CD4-positive, alpha-beta T cell (primary cell): ENCODE results near the gene ADK. TPM values are rescaled to one million over a fixed set of nuclear protein-coding genes. Genes with fewer than 3 reads are reported as not detected.

Source experiments
- ATAC-seq: fragments of 200-7000 bp; cut with Tn5 transposase; one replicate; pipeline ENCODE4 v1.10.0; 2022; ENCODE audit warnings: mild to moderate bottlenecking; ENCODE audit not compliant: poor library complexity
- CTCF ChIA-PET: fragments of 350-600 bp; sonication (Branson Sonifier 250); formaldehyde crosslinking; loops from one replicate; lab custom pipeline; 2021; ENCODE audit warnings: antibody characterized with exemption, inconsistent platforms; lab: Charles Lee
- POLR2A ChIA-PET: fragments of 350-600 bp; sonication (Branson Sonifier 250); formaldehyde crosslinking; loops from one replicate; lab custom pipeline; 2021; ENCODE audit warnings: antibody characterized with exemption, inconsistent platforms; lab: Charles Lee
- DNase-seq, 14 experiments: peaks; one replicate each; pipeline ENCODE4 v3.0.0-alpha.2; 2013 to 2020; ENCODE audit warnings: mixed read lengths in 2 of 14
- H3K27ac ChIP-seq, 2 donors: one replicate each; pipeline versions ENCODE4 v1.5.1 to v1.7.0; 2013; ENCODE audit warnings: low read length in 2 of 2, low read depth in 1 of 2, mild to moderate bottlenecking in 1 of 2
- H3K27me3 ChIP-seq, 2 experiments: 1 replicate in 1 of 2; 2 replicates in 1 of 2; pipeline versions ENCODE4 v1.6.1 to v1.7.0; 2013; ENCODE audit warnings: low read length in 2 of 2, control low read depth in 1 of 2, mild to moderate bottlenecking in 1 of 2, moderate library complexity in 1 of 2; ENCODE audit not compliant: insufficient read depth in 2 of 2, control insufficient read depth in 1 of 2
- H3K36me3 ChIP-seq: one replicate; pipeline ENCODE4 v1.6.1; 2013; ENCODE audit warnings: low read length, control low read depth; ENCODE audit not compliant: insufficient read depth
- H3K4me1 ChIP-seq: one replicate; pipeline ENCODE4 v1.6.1; 2013; ENCODE audit warnings: low read length, control low read depth; ENCODE audit not compliant: insufficient read depth
- H3K4me3 ChIP-seq: one replicate; pipeline ENCODE4 v1.5.1; 2013; ENCODE audit warnings: mild to moderate bottlenecking, low read length, moderate library complexity
- H3K9me3 ChIP-seq, 2 experiments: 1 replicate in 1 of 2; 2 replicates in 1 of 2; pipeline versions ENCODE4 v1.6.1 to v1.7.0; 2013; ENCODE audit warnings: low read length in 2 of 2, mild to moderate bottlenecking in 2 of 2, control low read depth in 1 of 2, moderate library complexity in 1 of 2; ENCODE audit not compliant: control insufficient read depth in 1 of 2, insufficient read depth in 1 of 2
- H3K27ac Mint-ChIP-seq: one replicate; pipeline ENCODE4 v1.8.0; 2020; ENCODE audit warnings: mixed read lengths
- H3K27me3 Mint-ChIP-seq: one replicate; pipeline ENCODE4 v1.8.0; 2021; ENCODE audit warnings: mixed read lengths
- H3K36me3 Mint-ChIP-seq: one replicate; pipeline ENCODE4 v1.8.0; 2021; ENCODE audit warnings: low read depth, mixed read lengths
- H3K4me1 Mint-ChIP-seq: one replicate; pipeline ENCODE4 v1.8.0; 2021; ENCODE audit warnings: low read depth, mixed read lengths
- H3K4me3 Mint-ChIP-seq: one replicate; pipeline ENCODE4 v1.8.0; 2020; ENCODE audit warnings: mild to moderate bottlenecking, mixed read lengths
- H3K9me3 Mint-ChIP-seq: one replicate; pipeline ENCODE4 v1.8.0; 2020; ENCODE audit warnings: mixed read lengths
- intact Hi-C, 2 experiments: fragments of 100-400 bp; cut with DNase I in 1 of 2; cut with micrococcal nuclease in 1 of 2; formaldehyde crosslinking; loops; one replicate each; pipeline versions ENCODE4 v1.15.1 to v1.9.0; 2023 to 2025; cut with DNase I, micrococcal nuclease
- total RNA-seq, 174 experiments: library from RNA in 2 of 174; stranded (reverse) in 2 of 174; gene quantifications; one replicate each; pipeline ENCODE4 v1.2.3 and lab custom pipeline; 2021 to 2026
- TF ChIP-seq, protein P1 (sequence below): fragments of 200-600 bp; IDR thresholded peaks from one replicate; pipeline ENCODE4 v1.8.0; 2022; ENCODE audit warnings: antibody characterized with exemption, mild to moderate bottlenecking

ADK gene
- total RNA-seq, 2 experiments from 2014 or later: 15.3 to 17.6 TPM

DNA sequence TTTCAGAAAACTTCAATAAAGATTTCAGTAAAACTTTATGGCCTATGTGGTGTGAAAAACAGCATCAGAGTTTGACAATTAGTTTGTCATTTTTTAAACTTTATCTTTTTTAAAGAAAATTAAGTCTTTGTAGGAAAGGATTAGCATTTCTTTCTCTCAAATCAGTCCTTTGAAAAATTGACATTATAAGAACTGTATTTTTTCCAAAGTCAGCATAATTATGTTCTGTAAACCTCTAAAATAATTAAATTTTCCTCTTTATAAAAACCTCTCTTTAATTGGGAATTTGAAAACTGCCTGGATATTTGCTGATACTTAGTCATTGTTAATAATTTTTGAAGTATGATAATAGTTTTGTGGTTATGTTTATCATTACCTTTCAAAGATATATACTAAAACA is 448.7 kb downstream of the ADK start:
- Histone ChIP-seq H3K9me3 (no peaks in the 10 kb centered on the region), H3K4me3 (no peak overlapping the region), H3K36me3 (no peaks in the 10 kb centered on the region), H3K4me1 (no peaks in the 10 kb centered on the region), H3K27me3 (no peaks in the 10 kb centered on the region), H3K27ac (no peak overlapping the region)
- Mint-ChIP-seq H3K27ac (no peak overlapping the region), H3K27me3 (no peaks in the 10 kb centered on the region), H3K9me3 (peaks cover 2% of the 10 kb centered on the region), H3K36me3 (peaks cover 30% of the 10 kb centered on the region), H3K4me3 (no peak overlapping the region), H3K4me1 (peaks cover 10% of the 10 kb centered on the region)
- ATAC-seq: no peak
- ChIA-PET CTCF (no interaction called here), POLR2A (interaction anchor here (0.8 kb wide), 1 partner anchor 10 kb away, joined by 4 read pairs; no protein-coding TSS in a partner anchor)
- intact Hi-C loops: no loop called here
- TF ChIP-seq, protein P1, sequence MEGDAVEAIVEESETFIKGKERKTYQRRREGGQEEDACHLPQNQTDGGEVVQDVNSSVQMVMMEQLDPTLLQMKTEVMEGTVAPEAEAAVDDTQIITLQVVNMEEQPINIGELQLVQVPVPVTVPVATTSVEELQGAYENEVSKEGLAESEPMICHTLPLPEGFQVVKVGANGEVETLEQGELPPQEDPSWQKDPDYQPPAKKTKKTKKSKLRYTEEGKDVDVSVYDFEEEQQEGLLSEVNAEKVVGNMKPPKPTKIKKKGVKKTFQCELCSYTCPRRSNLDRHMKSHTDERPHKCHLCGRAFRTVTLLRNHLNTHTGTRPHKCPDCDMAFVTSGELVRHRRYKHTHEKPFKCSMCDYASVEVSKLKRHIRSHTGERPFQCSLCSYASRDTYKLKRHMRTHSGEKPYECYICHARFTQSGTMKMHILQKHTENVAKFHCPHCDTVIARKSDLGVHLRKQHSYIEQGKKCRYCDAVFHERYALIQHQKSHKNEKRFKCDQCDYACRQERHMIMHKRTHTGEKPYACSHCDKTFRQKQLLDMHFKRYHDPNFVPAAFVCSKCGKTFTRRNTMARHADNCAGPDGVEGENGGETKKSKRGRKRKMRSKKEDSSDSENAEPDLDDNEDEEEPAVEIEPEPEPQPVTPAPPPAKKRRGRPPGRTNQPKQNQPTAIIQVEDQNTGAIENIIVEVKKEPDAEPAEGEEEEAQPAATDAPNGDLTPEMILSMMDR: no peak
- no peak for DNase-seq

DNA sequence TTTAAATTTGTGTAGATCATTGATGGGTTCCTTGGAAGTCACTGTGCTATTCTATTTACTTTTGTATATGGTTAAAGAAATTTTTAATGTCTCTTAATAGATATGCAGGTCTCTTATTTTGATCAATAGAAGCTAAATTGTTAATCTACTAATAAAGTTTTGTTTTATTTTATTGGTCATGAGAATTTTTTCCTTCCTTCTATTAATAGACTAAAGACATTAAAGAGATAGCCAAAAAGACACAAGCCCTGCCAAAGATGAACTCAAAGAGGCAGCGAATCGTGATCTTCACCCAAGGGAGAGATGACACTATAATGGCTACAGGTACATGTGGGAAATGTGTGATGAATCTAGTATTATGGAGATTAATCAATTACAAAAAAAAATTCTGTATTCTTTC is 449.1 kb downstream of the ADK start:
- no peak overlapping the region for H3K27ac Mint-ChIP-seq
- Histone ChIP-seq H3K9me3 (no peaks in the 10 kb centered on the region), H3K27ac (no peak overlapping the region), H3K4me1 (no peaks in the 10 kb centered on the region), H3K36me3 (no peaks in the 10 kb centered on the region), H3K4me3 (no peak overlapping the region), H3K27me3 (no peaks in the 10 kb centered on the region)
- DNase-seq (no peak), ATAC-seq (no peak)
- H3K4me3 Mint-ChIP-seq: no peak overlapping the region
- H3K36me3 Mint-ChIP-seq: peaks cover 35% of the 10 kb centered on the region
- POLR2A ChIA-PET: no interaction called here
- H3K27me3 Mint-ChIP-seq: no peaks in the 10 kb centered on the region
- TF ChIP-seq, protein P1: no peak
- CTCF ChIA-PET: no interaction called here
- H3K9me3 Mint-ChIP-seq: peaks cover 2% of the 10 kb centered on the region
- H3K4me1 Mint-ChIP-seq: peaks cover 10% of the 10 kb centered on the region
- intact Hi-C loops: no loop called here

DNA sequence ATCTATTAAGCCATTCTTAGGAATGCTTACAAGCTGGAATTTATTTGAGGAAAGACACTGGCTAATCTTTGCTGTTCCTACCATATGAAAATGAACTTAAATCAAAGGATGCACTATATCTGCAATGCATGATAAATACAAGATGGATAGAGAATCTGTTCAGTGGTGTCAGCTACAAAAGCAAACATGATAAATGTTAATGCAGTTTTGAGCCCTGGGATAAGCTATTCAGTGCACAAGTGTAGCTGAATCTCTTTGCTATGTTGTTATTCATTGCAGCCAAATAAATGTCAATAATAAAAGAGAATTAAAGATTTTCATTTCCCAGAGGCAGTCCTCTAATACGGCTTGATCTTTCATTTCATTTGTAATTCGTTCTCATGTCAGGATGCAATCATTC is 451.6 kb downstream of the ADK start:
- Histone ChIP-seq H3K27me3 (no peaks in the 10 kb centered on the region), H3K27ac (no peak overlapping the region), H3K9me3 (no peaks in the 10 kb centered on the region), H3K4me1 (no peaks in the 10 kb centered on the region), H3K36me3 (no peaks in the 10 kb centered on the region), H3K4me3 (no peak overlapping the region)
- Mint-ChIP-seq H3K4me3 (no peak overlapping the region), H3K27ac (no peak overlapping the region), H3K27me3 (no peaks in the 10 kb centered on the region), H3K9me3 (peaks cover 2% of the 10 kb centered on the region), H3K36me3 (peaks cover 37% of the 10 kb centered on the region), H3K4me1 (peaks cover 5% of the 10 kb centered on the region)
- intact Hi-C loops: no loop called here
- ChIA-PET POLR2A (no interaction called here), CTCF (no interaction called here)
- ATAC-seq (no peak), DNase-seq (no peak)
- TF ChIP-seq, protein P1: no peak
